Parathyroid adenoma (tissue), 2 donors: Measurements from ENCODE around the gene CFAP69.

Experiments
- H2AFZ ChIP-seq: fragments of 300-600 bp; sonication (generic); one replicate; pipeline ENCODE4 v1.7.0; 2017; ENCODE audit warnings: antibody characterized with exemption, mild to moderate bottlenecking
- H3K27ac ChIP-seq: fragments of 300-600 bp; sonication (generic); one replicate; pipeline ENCODE4 v1.7.0; 2017
- H3K27me3 ChIP-seq: fragments of 300-600 bp; sonication (generic); one replicate; pipeline ENCODE4 v1.7.0; 2017; ENCODE audit warnings: low read length; ENCODE audit not compliant: control insufficient read depth, insufficient read depth
- H3K36me3 ChIP-seq: fragments of 300-600 bp; sonication (generic); one replicate; pipeline ENCODE4 v1.7.0; 2017; ENCODE audit warnings: low read length; ENCODE audit not compliant: control insufficient read depth, insufficient read depth
- H3K4me1 ChIP-seq: fragments of 300-600 bp; sonication (generic); one replicate; pipeline ENCODE4 v1.7.0; 2017; ENCODE audit warnings: control low read depth
- H3K4me2 ChIP-seq: fragments of 300-600 bp; sonication (generic); one replicate; pipeline ENCODE4 v1.7.0; 2017; ENCODE audit warnings: low read length
- H3K4me3 ChIP-seq: fragments of 300-600 bp; sonication (generic); one replicate; pipeline ENCODE4 v1.7.0; 2017; ENCODE audit warnings: low read depth, low read length
- H3K79me2 ChIP-seq: fragments of 300-600 bp; sonication (generic); one replicate; pipeline ENCODE4 v1.7.0; 2017; ENCODE audit warnings: control low read depth
- H3K9ac ChIP-seq: fragments of 300-600 bp; sonication (generic); one replicate; pipeline ENCODE4 v1.7.0; 2017; ENCODE audit warnings: mild to moderate bottlenecking
- H3K9me3 ChIP-seq: fragments of 300-600 bp; sonication (generic); one replicate; pipeline ENCODE4 v1.7.0; 2017; ENCODE audit warnings: low read length; ENCODE audit not compliant: control insufficient read depth
- CTCF ChIP-seq: fragments of 300-600 bp; sonication (generic); IDR thresholded peaks from one replicate; pipeline ENCODE4 v1.7.0; 2017; ENCODE audit warnings: antibody characterized with exemption, mild to moderate bottlenecking
- donor health status: primary hyperparathyroidism.

The CFAP69 gene

DNA sequence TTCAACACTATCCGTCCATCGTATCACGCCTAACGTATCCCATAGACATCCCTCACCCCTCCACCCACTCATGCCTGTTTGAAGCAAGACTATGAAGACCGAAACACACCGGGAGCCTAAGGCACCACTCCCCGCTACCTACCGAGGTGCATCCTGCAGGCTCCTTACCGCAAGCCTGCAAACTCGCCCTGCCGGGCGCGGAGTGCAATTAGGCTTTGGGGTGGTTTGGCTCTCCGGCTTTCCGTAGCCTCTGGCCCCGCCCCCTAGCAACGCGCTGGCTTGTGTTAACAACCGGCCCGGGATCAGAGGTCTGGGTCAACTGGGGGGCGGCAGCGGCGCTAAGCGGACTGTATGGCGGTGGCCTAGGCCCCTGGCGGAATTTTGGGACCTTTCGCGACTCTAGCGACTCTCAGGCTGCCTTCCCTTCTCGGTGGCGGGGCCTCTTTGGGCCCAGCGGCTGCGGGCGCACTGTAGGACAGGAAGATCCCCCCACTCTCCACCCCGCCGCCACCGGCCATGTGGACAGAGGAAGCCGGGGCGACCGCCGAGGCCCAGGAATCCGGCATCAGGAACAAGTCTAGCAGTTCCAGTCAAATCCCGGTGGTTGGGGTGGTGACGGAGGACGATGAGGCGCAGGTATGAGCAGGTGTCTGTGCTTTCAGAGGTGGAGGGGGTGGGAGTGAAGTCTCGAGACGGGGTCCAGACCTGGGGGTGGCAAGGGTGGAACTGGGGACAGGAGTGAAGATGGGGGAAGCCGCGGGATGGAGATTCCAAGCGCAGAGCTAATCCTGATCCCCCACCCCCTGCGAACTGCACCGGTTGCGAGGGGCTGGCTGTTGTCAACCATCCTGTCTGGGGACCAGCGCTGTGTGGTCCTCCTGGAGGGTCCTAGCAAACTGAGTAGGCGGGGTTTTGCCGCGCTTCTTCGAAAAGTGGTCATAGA lies at the start of gene CFAP69:
TSS of gene CFAP69 (plus strand) at position 266 of the 943 bp plus-strand sequence. CDS start at position 517, 251 bp downstream.
- Histone ChIP-seq H3K27me3 (no peaks in the 10 kb centered on the region), H3K9ac (peak within 1 kb of the TSS; percentile 32), H3K4me2 (peak within 1 kb of the TSS; percentile 73), H3K4me1 (no peaks in the 10 kb centered on the region), H3K79me2 (peaks cover 12% of the 10 kb centered on the region), H3K4me3 (peak within 1 kb of the TSS; percentile 76), H3K9me3 (no peaks in the 10 kb centered on the region), H2AFZ (peak within 1 kb of the TSS; percentile 77), H3K36me3 (no peaks in the 10 kb centered on the region), H3K27ac (peak within 1 kb of the TSS; percentile 36)
- TF ChIP-seq CTCF, result peak; percentile 23

GRCh38 chr7:90201500-90202195 lies 43.3 kb upstream of the CFAP69 start:
- no peaks in the 10 kb centered on the region for H3K27me3 ChIP-seq
- no peaks in the 10 kb centered on the region for H3K79me2 ChIP-seq
- no peak overlapping the region for H3K4me2 ChIP-seq
- H3K9ac ChIP-seq, result no peak overlapping the region
- H3K4me3 ChIP-seq, result no peak overlapping the region
- no peaks in the 10 kb centered on the region for H3K4me1 ChIP-seq
- H3K9me3 ChIP-seq, result no peaks in the 10 kb centered on the region
- H3K36me3 ChIP-seq, result no peaks in the 10 kb centered on the region
- no peak for TF ChIP-seq CTCF
- H3K27ac ChIP-seq, result no peak overlapping the region
- no peak overlapping the region for H2AFZ ChIP-seq

GRCh38 chr7:90207956-90208355 lies 37.0 kb upstream of the CFAP69 start:
- Histone ChIP-seq H3K9me3 (no peaks in the 10 kb centered on the region), H3K9ac (no peak overlapping the region), H3K4me3 (no peak overlapping the region), H3K27ac (no peak overlapping the region), H3K27me3 (no peaks in the 10 kb centered on the region), H3K4me1 (peaks cover 6% of the 10 kb centered on the region), H2AFZ (no peak overlapping the region), H3K79me2 (no peaks in the 10 kb centered on the region), H3K4me2 (no peak overlapping the region), H3K36me3 (no peaks in the 10 kb centered on the region)
- TF ChIP-seq CTCF, result no peak

GRCh38 chr7:90209776-90210175 lies 35.2 kb upstream of the CFAP69 start:
- TF ChIP-seq CTCF, result no peak
- Histone ChIP-seq H3K9me3 (no peaks in the 10 kb centered on the region), H3K4me3 (no peak overlapping the region), H3K79me2 (no peaks in the 10 kb centered on the region), H3K36me3 (no peaks in the 10 kb centered on the region), H3K27me3 (no peaks in the 10 kb centered on the region), H3K27ac (no peak overlapping the region), H3K9ac (no peak overlapping the region), H3K4me1 (peaks cover 6% of the 10 kb centered on the region), H2AFZ (no peak overlapping the region), H3K4me2 (no peak overlapping the region)
